SU-DHL-6 (cell line): ENCODE measurements around the gene GRIK1.

Experiments
- CTCF ChIP-seq: fragments of 200-600 bp; sonication (generic); IDR thresholded peaks from one replicate; pipeline ENCODE4 v1.5.1; 2017; ENCODE audit warnings: antibody characterized with exemption, mild to moderate bottlenecking, low read length, moderate library complexity; ENCODE audit not compliant: insufficient read depth, poor library complexity, severe bottlenecking
- EZH2phosphoT487 ChIP-seq: fragments of 200-600 bp; sonication (generic), shearing (Covaris generic); conservative IDR thresholded peaks from 2 replicates; pipeline ENCODE4 v1.6.1; 2018; ENCODE audit warnings: mild to moderate bottlenecking, antibody characterized with exemption, low read length, moderate library complexity, mixed read lengths

- TF ChIP-seq CTCF (no peak), EZH2phosphoT487 (no peak)
These were observed 367.8 kb downstream of the GRIK1 start for GRCh38 chr21:29571949-29572348.
